HG03460 (cell line): ENCODE results near the gene CELSR1.
"Not testable (repeated sequence)": the region's sequence is repeated elsewhere in the genome, so short reads cannot be mapped to it uniquely, and the experiment has no call there.

Experiments
- ATAC-seq: cut with Tn5 transposase; IDR thresholded peaks from one replicate; pipeline ENCODE4 v1.9.1; 2021; ENCODE audit not compliant: unreplicated experiment

The CELSR1 gene

GRCh38 chr22:46486996-46487717 lies 50.3 kb downstream of the CELSR1 start:
- no peak for ATAC-seq

DNA sequence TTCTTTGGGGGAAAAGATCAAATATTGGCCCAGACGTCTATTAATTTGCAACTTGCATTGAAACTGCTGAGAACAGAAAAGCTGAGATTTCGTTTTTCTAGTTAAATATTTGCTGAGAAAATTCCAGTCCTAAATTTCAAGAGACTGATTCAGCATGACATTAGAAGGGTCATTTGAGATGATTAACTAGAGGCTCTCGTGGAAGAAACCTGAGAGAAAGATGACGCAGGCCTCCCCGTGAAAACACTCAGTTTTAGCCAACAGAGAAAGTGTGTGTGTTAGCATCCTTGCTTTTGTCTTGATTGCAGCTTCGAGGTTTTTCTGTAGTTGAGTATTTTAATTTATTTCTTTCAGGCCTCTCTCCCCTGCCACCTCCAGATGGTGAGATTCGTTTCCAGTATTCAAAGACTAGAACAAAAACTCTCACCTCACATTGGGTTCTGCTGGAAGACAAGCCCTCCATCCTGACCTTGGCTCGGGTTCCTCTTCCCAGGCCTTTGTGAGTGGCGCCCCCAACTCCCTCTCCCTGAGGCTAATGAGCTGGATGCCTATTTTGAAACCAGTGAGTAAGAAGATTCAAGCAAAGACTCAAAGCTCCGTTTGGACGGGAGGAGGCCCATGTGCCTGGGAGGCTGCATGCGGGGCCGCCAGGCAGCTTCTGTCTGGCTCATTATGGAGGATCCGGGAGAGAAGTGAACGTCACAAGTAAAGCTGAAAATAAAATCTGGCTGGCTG lies 52.4 kb downstream of the CELSR1 start:
- no peak for ATAC-seq

- no peak for ATAC-seq
Observed at GRCh38 chr22:46484156-46484860, 53.1 kb downstream of the CELSR1 start.

- ATAC-seq: no peak
Observed at GRCh38 chr22:46483353-46483752, 54.1 kb downstream of the CELSR1 start.

DNA sequence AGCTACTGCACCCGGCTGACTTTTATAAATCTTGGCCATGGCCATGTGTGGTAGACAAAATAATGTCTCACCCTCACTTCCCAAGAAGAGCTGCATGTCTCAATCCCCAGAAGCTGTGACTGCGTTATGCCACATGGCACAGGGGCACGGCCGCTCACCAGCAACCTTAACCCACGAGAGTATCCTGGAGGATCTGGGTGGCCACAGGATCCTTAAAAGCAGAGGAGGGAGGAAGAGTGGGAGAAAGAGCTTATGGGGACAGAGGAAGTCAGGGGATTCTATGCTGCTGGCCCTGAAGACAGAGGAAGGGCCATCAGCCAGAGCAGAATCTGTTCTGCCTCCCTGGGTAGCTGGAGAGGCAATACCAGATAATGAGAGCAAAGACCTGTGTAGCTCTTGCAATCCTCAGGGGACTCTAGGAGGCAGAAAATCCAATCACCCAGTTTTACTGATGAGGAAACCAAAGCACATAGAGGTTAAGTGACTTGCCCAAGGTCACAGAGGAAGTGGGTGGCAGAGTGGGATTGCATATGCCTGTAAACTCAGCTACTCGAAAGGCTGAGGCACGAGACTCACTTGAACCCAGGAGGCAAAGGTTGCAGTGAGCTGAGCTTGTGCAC lies 55.3 kb downstream of the CELSR1 start:
- no peak for ATAC-seq

- ATAC-seq: no peak
Observed at GRCh38 chr22:46481386-46481785, 56.0 kb downstream of the CELSR1 start.

- no peak for ATAC-seq
Observed at GRCh38 chr22:46480396-46480795, 57.0 kb downstream of the CELSR1 start.

GRCh38 chr22:46479046-46479445 lies 58.4 kb downstream of the CELSR1 start:
- no peak for ATAC-seq

DNA sequence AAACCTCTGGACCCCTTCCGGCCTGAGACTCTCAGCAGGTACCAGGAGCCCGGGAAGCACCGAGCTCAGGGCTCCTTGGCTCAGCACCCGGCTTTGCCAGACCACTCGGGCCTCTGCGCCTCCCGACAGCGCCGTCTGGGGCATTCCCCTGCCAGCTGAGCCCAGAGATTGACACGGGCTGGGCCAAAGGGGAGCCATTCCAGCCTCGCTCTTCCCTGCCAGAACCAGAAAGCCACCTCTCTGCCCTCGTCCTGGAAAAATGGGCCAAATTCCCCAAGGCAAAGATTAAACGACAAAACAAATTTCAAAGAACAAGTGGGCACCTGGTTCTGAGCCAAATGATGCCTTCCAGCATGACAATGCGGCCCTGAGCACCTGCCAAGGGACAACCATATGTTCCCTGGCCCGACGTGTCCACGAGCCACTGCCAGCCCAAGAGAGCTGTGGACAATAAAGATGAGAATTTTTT lies 59.3 kb downstream of the CELSR1 start:
- no peak for ATAC-seq

DNA sequence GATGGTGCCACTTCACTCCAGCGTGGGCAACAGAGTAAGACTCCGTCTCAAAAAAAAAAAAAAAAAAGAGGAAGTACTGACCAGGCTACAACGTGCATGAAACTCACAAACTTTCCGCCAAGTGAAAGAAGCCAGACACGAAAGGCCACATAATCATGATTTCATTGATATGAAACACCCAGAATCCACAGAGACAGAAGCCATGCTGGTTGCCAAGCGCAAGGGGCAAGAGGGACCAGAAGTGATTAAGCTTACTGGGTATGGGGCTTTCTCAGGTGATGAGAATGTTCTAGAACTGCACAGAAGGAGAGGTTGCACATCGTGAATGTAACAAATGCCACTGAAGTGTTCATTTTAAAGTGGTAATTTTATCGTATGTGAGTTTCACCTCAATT lies 60.9 kb downstream of the CELSR1 start:
- no peak for ATAC-seq

DNA sequence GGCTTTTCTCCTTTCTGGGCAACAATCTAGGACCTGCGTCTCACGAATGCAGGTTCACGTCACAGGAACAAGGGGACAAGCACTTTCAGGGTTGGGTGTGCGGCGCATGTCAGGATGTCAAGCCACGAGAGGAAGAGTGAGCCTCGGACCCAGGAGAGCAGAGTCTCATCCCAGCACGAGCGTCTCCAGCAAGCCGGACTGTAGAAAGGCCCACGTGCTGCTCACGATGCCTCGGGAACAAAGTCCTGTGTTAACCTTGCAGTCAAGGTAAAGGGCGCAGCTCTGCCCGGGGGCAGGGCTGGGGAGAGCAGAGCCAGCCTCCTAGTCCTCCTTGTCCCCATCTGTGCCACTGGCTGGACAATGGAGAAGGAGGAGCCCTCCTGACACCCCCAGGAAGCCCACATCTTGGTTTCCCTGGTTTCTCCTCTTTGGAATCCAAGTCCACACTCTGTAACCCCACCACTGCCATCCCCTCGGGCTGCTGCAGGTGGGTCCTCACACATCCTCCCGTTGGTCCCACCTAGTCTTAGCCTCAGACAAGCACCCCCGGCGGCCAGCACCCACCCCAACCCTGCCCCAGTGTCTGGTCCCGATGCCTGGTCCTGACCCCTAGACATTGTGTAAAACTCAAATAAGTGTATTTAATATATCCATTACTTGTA lies 63.4 kb downstream of the CELSR1 start:
- ATAC-seq: no peak

GRCh38 chr22:46473021-46473779 lies 64.2 kb downstream of the CELSR1 start:
- ATAC-seq: no peak

DNA sequence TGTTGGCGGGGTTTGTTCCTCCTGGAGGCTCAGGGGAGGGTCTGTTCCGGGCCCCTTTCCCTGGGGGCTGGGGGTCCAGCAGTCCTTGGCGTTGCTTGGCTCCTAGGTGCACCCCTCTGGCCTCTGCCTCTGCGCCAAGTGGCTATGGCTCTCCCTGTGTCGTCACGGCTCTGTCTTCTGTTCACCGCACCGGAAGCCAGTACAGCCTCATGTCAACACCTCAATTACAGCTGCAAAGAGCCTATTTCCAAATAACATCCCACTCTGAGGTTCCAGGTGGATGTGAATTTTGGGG lies 64.8 kb downstream of the CELSR1 start:
- no peak for ATAC-seq

DNA sequence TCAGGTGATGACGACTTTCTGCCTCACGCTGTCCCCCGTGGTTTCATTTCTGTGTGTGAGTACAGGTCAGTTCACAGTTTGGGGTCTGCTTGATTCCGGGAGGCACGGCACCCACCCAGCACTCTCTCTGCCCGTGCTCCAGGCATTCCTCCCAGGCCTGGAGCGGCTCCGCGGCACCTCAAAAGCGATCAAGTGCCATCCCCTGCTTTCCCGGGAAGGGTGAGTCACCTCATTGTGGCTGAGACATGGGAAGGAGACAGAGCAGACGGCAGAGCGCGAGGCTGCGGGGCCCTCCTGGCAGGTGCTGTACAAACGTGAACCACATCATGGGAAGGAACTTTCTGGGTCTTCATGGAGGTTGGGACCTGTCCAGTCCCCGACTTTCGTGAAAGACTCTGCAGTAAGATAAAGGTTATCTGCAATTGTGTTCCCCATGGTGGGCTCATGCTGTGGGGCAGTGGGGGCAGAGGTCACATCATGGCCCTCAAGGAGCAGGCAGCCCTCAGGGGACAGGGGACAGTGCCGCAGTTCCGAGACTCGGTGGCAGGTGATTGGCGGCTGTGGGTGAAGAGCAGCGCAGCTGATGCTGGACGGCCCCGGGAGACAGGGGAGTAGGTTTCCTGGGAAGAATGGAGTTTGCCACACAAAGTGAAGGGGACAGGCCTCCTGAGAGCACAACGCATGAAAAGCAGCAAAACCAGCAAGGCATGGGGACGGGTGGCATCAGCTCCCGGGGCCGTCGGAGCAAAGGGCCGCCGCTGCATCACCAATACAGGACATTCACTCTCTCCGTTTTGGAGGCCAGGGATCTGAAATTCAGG lies 65.3 kb downstream of the CELSR1 start:
- no peak for ATAC-seq

GRCh38 chr22:46471330-46471729 lies 66.1 kb downstream of the CELSR1 start:
- ATAC-seq: not testable (repeated sequence)

- no peak for ATAC-seq
Observed at GRCh38 chr22:46469711-46470110, 67.7 kb downstream of the CELSR1 start.

DNA sequence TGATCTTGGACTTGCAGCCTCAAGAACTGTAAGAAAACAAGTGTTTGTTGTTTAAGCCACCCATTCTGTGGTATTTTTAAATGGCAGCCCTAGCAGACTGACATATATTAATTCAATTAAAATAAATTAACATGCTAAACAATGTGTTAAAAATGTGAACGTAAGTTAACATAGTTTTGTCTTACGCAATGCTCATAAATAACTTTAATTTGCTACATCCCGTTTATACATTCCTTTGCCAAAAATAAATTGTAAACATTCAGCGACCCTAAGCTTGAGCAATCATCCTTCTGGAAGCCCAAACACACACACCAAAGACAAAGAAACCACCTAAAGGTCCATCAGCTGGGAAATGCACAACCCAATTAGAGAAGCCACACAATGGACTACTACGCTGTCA lies 70.4 kb downstream of the CELSR1 start:
- ATAC-seq: no peak

DNA sequence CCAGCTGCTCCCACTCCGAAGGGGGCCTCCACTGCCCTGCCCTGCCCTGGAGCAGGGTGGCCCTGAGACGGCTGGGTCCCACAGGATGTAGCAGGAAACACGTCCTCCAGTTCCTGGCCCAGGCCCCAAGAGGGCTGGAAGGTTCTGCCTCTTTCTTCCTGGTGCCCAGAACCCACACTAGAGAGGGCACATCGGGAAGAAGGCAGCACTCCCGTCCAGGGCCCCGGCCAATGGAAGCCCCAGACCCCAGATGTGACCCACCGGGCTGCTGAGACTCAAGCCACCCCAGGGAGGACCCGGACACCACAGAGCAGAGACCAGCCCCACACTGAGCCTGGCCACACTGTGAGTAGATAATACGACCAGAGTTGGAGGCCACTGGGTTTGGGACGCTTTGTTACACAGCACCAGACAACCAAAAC lies 71.2 kb downstream of the CELSR1 start:
- no peak for ATAC-seq

- no peak for ATAC-seq
Observed at GRCh38 chr22:46465793-46466192, 71.6 kb downstream of the CELSR1 start.

GRCh38 chr22:46465345-46465720 lies 72.1 kb downstream of the CELSR1 start:
- ATAC-seq: no peak
